ENCODE results near the gene GALNT17.

The GALNT17 gene

GRCh38 chr7:71132127-71132376 lies at the start of gene GALNT17:
TSS of gene GALNT17 (plus strand) at chr7:71132144.
- DNase-seq (ENCODE audit: low read depth), result no peak

- no peak for DNase-seq (ENCODE audit: low read depth)
These were observed 36.6 kb upstream of the GALNT17 start for GRCh38 chr7:71095266-71095860.

- DNase-seq (ENCODE audit: low read depth), result no peak
These were observed 35.6 kb upstream of the GALNT17 start for GRCh38 chr7:71096351-71096750.

GRCh38 chr7:71106226-71106625 lies 25.7 kb upstream of the GALNT17 start:
- DNase-seq (ENCODE audit: low read depth), result no peak

GRCh38 chr7:71112436-71112835 lies 19.5 kb upstream of the GALNT17 start:
- no peak for DNase-seq (ENCODE audit: low read depth)

- no peak for DNase-seq (ENCODE audit: low read depth)
These were observed 11.8 kb upstream of the GALNT17 start for GRCh38 chr7:71120096-71120495.

GRCh38 chr7:71129126-71129525 lies 2.8 kb upstream of the GALNT17 start:
- no peak for DNase-seq (ENCODE audit: low read depth)

- no peak for DNase-seq (ENCODE audit: low read depth)
These were observed 1.8 kb upstream of the GALNT17 start for GRCh38 chr7:71130031-71130679.

- no peak for DNase-seq (ENCODE audit: low read depth)
These were observed 453 bp upstream of the GALNT17 start for GRCh38 chr7:71131256-71132126.

GRCh38 chr7:71132377-71133231 lies 660 bp downstream of the GALNT17 start:
- DNase-seq (ENCODE audit: low read depth), result no peak

GRCh38 chr7:71133232-71133622 lies 1.3 kb downstream of the GALNT17 start:
- DNase-seq (ENCODE audit: low read depth), result no peak

GRCh38 chr7:71133856-71134255 lies 1.9 kb downstream of the GALNT17 start:
- no peak for DNase-seq (ENCODE audit: low read depth)

- no peak for DNase-seq (ENCODE audit: low read depth)
These were observed 3.2 kb downstream of the GALNT17 start for GRCh38 chr7:71135116-71135515.

GRCh38 chr7:71135663-71136062 lies 3.7 kb downstream of the GALNT17 start:
- DNase-seq (ENCODE audit: low read depth), result no peak

- DNase-seq (ENCODE audit: low read depth), result no peak
These were observed 5.5 kb downstream of the GALNT17 start for GRCh38 chr7:71137479-71137878.

- no peak for DNase-seq (ENCODE audit: low read depth)
These were observed 8.3 kb downstream of the GALNT17 start for GRCh38 chr7:71140264-71140663.

- no peak for DNase-seq (ENCODE audit: low read depth)
These were observed 13.0 kb downstream of the GALNT17 start for GRCh38 chr7:71144963-71145362.

- DNase-seq (ENCODE audit: low read depth), result no peak
These were observed 14.3 kb downstream of the GALNT17 start for GRCh38 chr7:71145906-71146901.

- no peak for DNase-seq (ENCODE audit: low read depth)
These were observed 16.2 kb downstream of the GALNT17 start for GRCh38 chr7:71148098-71148497.

GRCh38 chr7:71155236-71155635 lies 23.3 kb downstream of the GALNT17 start:
- DNase-seq (ENCODE audit: low read depth), result no peak

GRCh38 chr7:71157757-71158156 lies 25.8 kb downstream of the GALNT17 start:
- DNase-seq (ENCODE audit: low read depth), result no peak
